Transverse colon (tissue), 4 donors: ENCODE results near the gene NANOS1. TPM values are rescaled to one million over a fixed set of nuclear protein-coding genes. Genes with fewer than 3 reads are reported as not detected.

Source experiments
- DNase-seq: peaks from one replicate; pipeline ENCODE4 v3.0.0-alpha.2; 2019
- H3K27ac ChIP-seq, 4 donors: fragments of 200-600 bp; sonication (generic); 2 replicates each; pipeline ENCODE4 v1.5.1; 2016 to 2018; ENCODE audit warnings: inconsistent platforms in 4 of 4
- H3K27me3 ChIP-seq: fragments of 200-600 bp; sonication (generic); 2 replicates; pipeline ENCODE4 v1.5.1; 2017; ENCODE audit warnings: inconsistent platforms
- H3K36me3 ChIP-seq, 4 donors: fragments of 200-600 bp; sonication (generic); 2 replicates each; pipeline ENCODE4 v1.5.1; 2017 to 2019; ENCODE audit warnings: inconsistent platforms in 4 of 4
- H3K4me1 ChIP-seq, 4 donors: fragments of 200-600 bp; sonication (generic); 2 replicates each; pipeline ENCODE4 v1.5.1; 2017 to 2020; ENCODE audit warnings: inconsistent platforms in 4 of 4
- H3K4me3 ChIP-seq, 4 donors: fragments of 200-600 bp; sonication (generic); 1 replicate in 1 of 4; 2 replicates in 3 of 4; pipeline versions ENCODE4 v1.5.1 to v1.6.1; 2017 to 2019; ENCODE audit warnings: inconsistent platforms in 4 of 4
- H3K9me3 ChIP-seq, 2 donors: fragments of 200-600 bp; sonication (generic); 2 replicates each; pipeline ENCODE4 v1.5.1; 2017 to 2019; ENCODE audit warnings: inconsistent platforms in 2 of 2
- CTCF ChIP-seq, 5 experiments: fragments of 200-600 bp in 3 of 5; fragments of 450-650 bp in 2 of 5; sonication (generic) in 3 of 5; IDR thresholded peaks; 1 replicate in 2 of 5; 2 replicates in 3 of 5; pipeline ENCODE4 v1.5.1; 2016 to 2017; ENCODE audit warnings: antibody characterized with exemption in 5 of 5, inconsistent platforms in 3 of 5, mild to moderate bottlenecking in 2 of 5, moderate library complexity in 1 of 5
- EP300 ChIP-seq: sonication (generic); formaldehyde crosslinking; IDR thresholded peaks from one replicate; pipeline ENCODE4 v1.6.1; 2017; ENCODE audit warnings: antibody characterized with exemption, low read depth
- POLR2A ChIP-seq: fragments of 450-650 bp; IDR thresholded peaks from one replicate; pipeline ENCODE4 v1.6.1; 2016; ENCODE audit warnings: antibody characterized with exemption, mild to moderate bottlenecking, moderate library complexity
- POLR2AphosphoS5 ChIP-seq, 3 donors: sonication (generic); formaldehyde crosslinking; IDR thresholded peaks; one replicate each; pipeline ENCODE4 v1.6.1; 2016; ENCODE audit warnings: antibody characterized with exemption in 3 of 3
- WGBS, 2 donors: methylation state at CpG; one replicate each; pipeline ENCODE4 v1.1.5; 2018; ENCODE audit warnings: low coverage in 1 of 2; 5-methylcytosine and 5-hydroxymethylcytosine counted together
- in situ Hi-C, 4 donors: fragments of 200-750 bp; cut with MboI; loops; one replicate each; pipeline versions ENCODE4 v1.15.0 to v1.15.1; 2017; ENCODE audit warnings: low sequenced_read_pairs in 3 of 4, low pct_ligation_motif_present in 1 of 4, low pct_unique_long_range_greater_than_20kb in 1 of 4
- intact Hi-C: fragments of 100-400 bp; cut with DNase I; formaldehyde crosslinking; loops from one replicate; pipeline ENCODE4 v1.15.1; 2023; ENCODE audit warnings: low total_unique reads
- total RNA-seq, 4 donors: library from RNA; depleted of rRNA; stranded (reverse); fragments of >200 nt; gene quantifications; one replicate each; pipeline ENCODE4 v1.1.0, GENCODE V29; 2016

The NANOS1 gene
- total RNA-seq, 4 donors from 2014 or later = 0.20 to 7.1 (median 1.9) TPM

GRCh38 chr10:119039161-119039560 is 9.6 kb downstream of the NANOS1 start:
- in situ Hi-C loops (loop anchor here in 1 of 4 donors (25.0 kb wide), 1 partner anchor 98 kb away; no protein-coding TSS in a partner anchor), intact Hi-C loops (no loop called here)
- no peak for TF ChIP-seq POLR2A
- no peak for TF ChIP-seq POLR2AphosphoS5 (IDR thresholded peaks at IDR 0.05)
- TF ChIP-seq EP300 = no peak
- no peak for TF ChIP-seq CTCF (IDR thresholded peaks at IDR 0.05)
- no peak overlapping the region for H3K27ac ChIP-seq
- H3K36me3 ChIP-seq = peaks cover 0 to 89% (median 45%) of the 10 kb centered on the region in 4 donors
- DNase-seq = no peak
- no peaks in the 10 kb centered on the region for H3K27me3 ChIP-seq
- H3K4me1 ChIP-seq = no peaks in the 10 kb centered on the region
- WGBS, 2 donors = 84% methylated on average over 1 of the region's 1 CpG; no CpG with 5 or more reads in 1 of the 2 donors
- no peaks in the 10 kb centered on the region for H3K9me3 ChIP-seq
- no peak overlapping the region for H3K4me3 ChIP-seq

GRCh38 chr10:119041326-119041725 is 11.8 kb downstream of the NANOS1 start:
- intact Hi-C loops = no loop called here
- 83 to 94% methylated on average over 2 to 4 of the region's 4 CpGs for WGBS, 2 donors
- no peak for TF ChIP-seq CTCF (IDR thresholded peaks at IDR 0.05)
- no peak for TF ChIP-seq EP300
- no peak for TF ChIP-seq POLR2A
- no peak for TF ChIP-seq POLR2AphosphoS5 (IDR thresholded peaks at IDR 0.05)
- Histone ChIP-seq H3K27ac (no peak overlapping the region), H3K36me3 (peaks cover 0 to 96% (median 47%) of the 10 kb centered on the region in 4 donors), H3K4me1 (no peaks in the 10 kb centered on the region), H3K4me3 (no peak overlapping the region), H3K9me3 (no peaks in the 10 kb centered on the region), H3K27me3 (no peaks in the 10 kb centered on the region)
- in situ Hi-C loops = loop anchor here in 1 of 4 donors (25.0 kb wide), 1 partner anchor 96 kb away; no protein-coding TSS in a partner anchor
- no peak for DNase-seq

- peaks cover 0 to 96% (median 47%) of the 10 kb centered on the region in 4 donors for H3K36me3 ChIP-seq
- intact Hi-C loops (no loop called here), in situ Hi-C loops (loop anchor here in 1 of 4 donors (25.0 kb wide), 1 partner anchor 95 kb away; no protein-coding TSS in a partner anchor)
- H3K27ac ChIP-seq = no peak overlapping the region
- no peak overlapping the region for H3K4me3 ChIP-seq
- DNase-seq = no peak
- WGBS, 2 donors = 93 to 95% methylated on average over 5 to 26 of the region's 26 CpGs
- no peaks in the 10 kb centered on the region for H3K9me3 ChIP-seq
- TF ChIP-seq POLR2AphosphoS5 (IDR thresholded peaks at IDR 0.05) (no peak), EP300 (no peak), POLR2A (no peak), CTCF (IDR thresholded peaks at IDR 0.05) (no peak)
- no peaks in the 10 kb centered on the region for H3K27me3 ChIP-seq
- H3K4me1 ChIP-seq = no peaks in the 10 kb centered on the region
These were observed 12.7 kb downstream of the NANOS1 start for GRCh38 chr10:119042169-119042568.

GRCh38 chr10:119045561-119045960 is 16.0 kb downstream of the NANOS1 start:
- no peaks in the 10 kb centered on the region for H3K27me3 ChIP-seq
- DNase-seq = no peak
- H3K9me3 ChIP-seq = no peaks in the 10 kb centered on the region
- H3K27ac ChIP-seq = no peak overlapping the region
- H3K4me1 ChIP-seq = no peaks in the 10 kb centered on the region
- no peak overlapping the region for H3K4me3 ChIP-seq
- intact Hi-C loops = no loop called here
- H3K36me3 ChIP-seq = peaks cover 0 to 95% (median 46%) of the 10 kb centered on the region in 4 donors
- 88 to 89% methylated on average over 7 of the region's 7 CpGs for WGBS, 2 donors
- in situ Hi-C loops = loop anchor here in 1 of 4 donors (25.0 kb wide), 1 partner anchor 92 kb away; no protein-coding TSS in a partner anchor
- no peak for TF ChIP-seq EP300
- TF ChIP-seq CTCF (IDR thresholded peaks at IDR 0.05) = no peak
- no peak for TF ChIP-seq POLR2A
- TF ChIP-seq POLR2AphosphoS5 (IDR thresholded peaks at IDR 0.05) = no peak
